Activated CD8-positive, alpha-beta memory T cell treated with anti-CD3 and anti-CD28 coated beads, Interleukin-2, amount 50 U/mL, for 24 hours (primary cell): ENCODE data around the gene ZNF609.
A peak's percentile ranks its signal among the peaks of the same experiment; 100 is the strongest.

Experiments used
- DNase-seq: peaks from one replicate; pipeline ENCODE4 v3.0.0-alpha.2; 2020; ENCODE audit errors: extremely low read depth

ZNF609 gene

GRCh38 chr15:64731012-64731804, 270.8 kb downstream of the ZNF609 start:
- DNase-seq: peak; percentile 73

- DNase-seq: no peak
These were observed 271.4 kb downstream of the ZNF609 start for GRCh38 chr15:64731805-64732151.

GRCh38 chr15:64732156-64732860, 271.9 kb downstream of the ZNF609 start:
- no peak for DNase-seq
